ENCODE results near the gene MAML3. TPM values are rescaled to one million over a fixed set of nuclear protein-coding genes. Genes with fewer than 3 reads are reported as not detected.

Gene MAML3
- total RNA-seq, 2 donors from 2014 or later = 2.6 to 5.8 TPM

DNA sequence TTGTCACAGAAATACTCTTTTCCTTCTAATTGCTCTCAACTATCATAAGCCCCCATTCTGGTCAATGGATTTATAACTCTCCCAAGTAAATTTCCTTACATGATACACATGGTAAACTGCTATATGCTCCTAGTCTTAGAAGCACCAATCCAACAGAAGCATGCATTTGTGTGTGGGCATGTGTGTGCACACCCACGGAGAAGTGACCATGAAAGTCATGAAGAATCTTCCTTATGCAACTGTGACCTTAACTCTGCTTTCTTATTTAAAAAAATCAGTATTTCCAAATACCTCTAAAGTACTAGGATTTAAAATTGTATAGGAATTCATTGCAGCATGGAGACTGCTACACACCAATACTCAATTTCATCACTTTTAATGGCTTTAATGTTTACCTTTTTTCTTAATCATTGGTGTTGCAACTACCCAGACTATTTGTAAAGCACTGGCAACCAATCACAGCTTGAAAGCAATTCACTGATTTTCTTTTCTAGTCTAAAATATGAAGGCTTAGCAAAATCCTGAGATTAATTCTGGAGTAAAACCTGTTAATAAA lies 47.6 kb downstream of the MAML3 start:
- TF ChIP-seq CTCF (IDR thresholded peaks at IDR 0.05) = no peak
- no peak for DNase-seq (ENCODE audit: low spot score)
- Histone ChIP-seq H3K27me3 (no peaks in the 10 kb centered on the region), H3K9me3 (no peaks in the 10 kb centered on the region), H3K36me3 (no peaks in the 10 kb centered on the region), H3K4me3 (no peak overlapping the region), H3K4me1 (no peaks in the 10 kb centered on the region), H3K27ac (no peak overlapping the region)

- Histone ChIP-seq H3K36me3 (no peaks in the 10 kb centered on the region), H3K9me3 (no peaks in the 10 kb centered on the region), H3K27ac (no peak overlapping the region), H3K4me3 (no peak overlapping the region), H3K27me3 (no peaks in the 10 kb centered on the region), H3K4me1 (no peaks in the 10 kb centered on the region)
- DNase-seq (ENCODE audit: low spot score) = no peak
- no peak for TF ChIP-seq CTCF (IDR thresholded peaks at IDR 0.05)
Measured at GRCh38 chr4:140105436-140105835, 48.5 kb downstream of the MAML3 start.

GRCh38 chr4:140103676-140104075 lies 50.3 kb downstream of the MAML3 start:
- H3K27me3 ChIP-seq = no peaks in the 10 kb centered on the region

DNA sequence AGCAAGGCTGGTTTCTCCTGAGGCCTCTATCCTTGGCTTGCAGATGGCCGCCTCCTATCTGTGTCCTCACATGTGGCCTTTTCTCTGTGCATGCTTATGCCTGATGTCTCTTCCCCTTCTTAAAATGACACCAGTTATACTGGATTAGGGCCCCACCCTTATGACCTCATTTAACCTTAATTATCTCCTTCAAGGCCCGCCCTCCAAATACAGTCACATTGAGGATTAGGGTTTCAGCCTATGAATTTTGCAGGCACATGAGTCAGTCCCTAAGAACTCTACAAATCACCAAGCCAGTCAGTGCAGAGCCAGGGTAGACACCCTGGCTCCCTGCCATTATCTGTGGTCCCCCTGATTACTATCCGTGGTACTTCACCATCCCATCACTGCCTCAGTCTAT lies 51.6 kb downstream of the MAML3 start:
- no peaks in the 10 kb centered on the region for H3K9me3 ChIP-seq
- no peaks in the 10 kb centered on the region for H3K36me3 ChIP-seq
- no peaks in the 10 kb centered on the region for H3K27me3 ChIP-seq
- no peak overlapping the region for H3K27ac ChIP-seq
- no peak for DNase-seq (ENCODE audit: low spot score)
- H3K4me1 ChIP-seq = peaks cover 0 to 27% of the 10 kb centered on the region in 2 donors
- no peak overlapping the region for H3K4me3 ChIP-seq
- no peak for TF ChIP-seq CTCF (IDR thresholded peaks at IDR 0.05)

More at GRCh38 chr4:140103676-140104075, 50.3 kb downstream of the MAML3 start:
- H3K9me3 ChIP-seq = no peaks in the 10 kb centered on the region
- peaks cover 0 to 15% of the 10 kb centered on the region in 2 donors for H3K4me1 ChIP-seq
- no peak for TF ChIP-seq CTCF (IDR thresholded peaks at IDR 0.05)
- no peak overlapping the region for H3K27ac ChIP-seq
- DNase-seq (ENCODE audit: low spot score) = no peak
- H3K36me3 ChIP-seq = no peaks in the 10 kb centered on the region
- no peak overlapping the region for H3K4me3 ChIP-seq

DNA sequence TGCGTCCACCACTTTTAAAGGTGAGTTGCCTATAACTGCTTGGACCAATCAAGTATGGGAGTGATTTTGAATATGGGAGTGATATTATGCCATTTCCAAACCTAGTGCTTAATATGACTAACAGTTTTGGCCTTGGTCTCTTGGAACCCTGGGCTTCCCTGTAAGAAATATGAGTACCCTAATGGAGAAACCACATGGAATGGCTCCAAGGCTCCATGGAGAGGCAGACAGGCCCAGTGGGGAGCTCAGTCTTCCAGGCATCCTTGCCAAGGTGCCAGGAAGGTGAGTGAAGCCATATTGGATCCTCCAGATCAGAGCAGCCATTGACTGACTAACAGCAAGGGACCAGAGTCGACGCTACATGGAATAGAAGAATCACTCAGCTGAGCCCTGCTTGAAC lies 53.2 kb downstream of the MAML3 start:
- no peak for DNase-seq (ENCODE audit: low spot score)
- Histone ChIP-seq H3K4me1 (peaks cover 0 to 42% of the 10 kb centered on the region in 2 donors), H3K4me3 (no peak overlapping the region), H3K27me3 (no peaks in the 10 kb centered on the region), H3K9me3 (no peaks in the 10 kb centered on the region), H3K36me3 (no peaks in the 10 kb centered on the region), H3K27ac (no peak overlapping the region)
- TF ChIP-seq CTCF (IDR thresholded peaks at IDR 0.05) = no peak

GRCh38 chr4:140099983-140100382 lies 54.0 kb downstream of the MAML3 start:
- Histone ChIP-seq H3K27me3 (no peaks in the 10 kb centered on the region), H3K36me3 (no peaks in the 10 kb centered on the region), H3K4me3 (no peak overlapping the region), H3K27ac (no peak overlapping the region), H3K4me1 (peaks cover 0 to 50% of the 10 kb centered on the region in 2 donors), H3K9me3 (no peaks in the 10 kb centered on the region)
- DNase-seq (ENCODE audit: low spot score) = peak; percentile 68
- no peak for TF ChIP-seq CTCF (IDR thresholded peaks at IDR 0.05)
